HCT116 (cell line): ENCODE measurements around the gene ICOSLG. TPM values are rescaled to one million over a fixed set of nuclear protein-coding genes. Genes with fewer than 3 reads are reported as not detected.
"Not testable (repeated sequence)": the region's sequence is repeated elsewhere in the genome, so short reads cannot be mapped to it uniquely, and the experiment has no call there.

Experiments used
- ATAC-seq: fragments of 200-7000 bp; cut with Tn5 transposase; 2 replicates; pipeline ENCODE4 v1.9.1; 2020; ENCODE audit warnings: mild to moderate bottlenecking, moderate library complexity
- BruUV-seq: library from RNA; stranded (reverse); fragments of 400-500 nt; replicated peaks from 2 replicates; lab custom pipeline; 2021; lab: Mats Ljungman, UMichigan
- CTCF ChIA-PET: fragments of 300-600 bp; sonication (Branson Sonifier 250); formaldehyde crosslinking; loops from one replicate; lab custom pipeline; 2021; ENCODE audit warnings: antibody characterized with exemption; lab: Charles Lee
- POLR2A ChIA-PET: fragments of 300-600, 350-600 bp; sonication (Branson Sonifier 250); formaldehyde crosslinking; loops from one replicate; lab custom pipeline; 2021; ENCODE audit warnings: antibody characterized with exemption; lab: Charles Lee
- RAD21 ChIA-PET, 2 experiments: fragments of 300-600 bp; sonication (Branson Sonifier 250); formaldehyde crosslinking; loops; one replicate each; lab custom pipeline; 2023; ENCODE audit warnings: low total read pairs in 2 of 2; ENCODE audit not compliant: uncharacterized antibody in 2 of 2, unreplicated experiment in 2 of 2, low non-redundant PET in 1 of 2; lab: Charles Lee
- DNase-seq: peaks from one replicate; pipeline ENCODE4 v3.0.0-alpha.2; 2010; ENCODE audit warnings: low read depth, low spot score
- H2AFZ ChIP-seq: fragments of 200-600 bp; shearing (Covaris generic), sonication (generic); 2 replicates; pipeline ENCODE4 v1.6.1; 2017; ENCODE audit warnings: low read depth, mixed run types, mixed read lengths, antibody characterized with exemption, low read length; ENCODE audit not compliant: poor library complexity, severe bottlenecking
- H3K27ac ChIP-seq: 2 replicates; pipeline ENCODE4 v1.5.1; 2012; ENCODE audit warnings: low read depth, low read length
- H3K27me3 ChIP-seq: fragments of 200-600 bp; sonication (generic); 2 replicates; pipeline ENCODE4 v1.6.1; 2016; ENCODE audit warnings: mixed run types, low read length, mixed read lengths; ENCODE audit not compliant: insufficient read depth
- H3K36me3 ChIP-seq, 2 experiments: fragments of 200-500 bp in 1 of 2; fragments of 200-600 bp in 1 of 2; sonication (Bioruptor generic) in 1 of 2; sonication (generic) in 1 of 2; 2 replicates each; pipeline versions ENCODE4 v1.5.1 to v1.6.1; 2014 to 2016; ENCODE audit warnings: low read length in 2 of 2, inconsistent platforms in 1 of 2, mixed read lengths in 1 of 2, mixed run types in 1 of 2; ENCODE audit not compliant: insufficient read depth in 2 of 2, control insufficient read depth in 1 of 2
- H3K4me1 ChIP-seq, 2 experiments: fragments of 200-600 bp in 1 of 2; sonication (generic) in 1 of 2; 2 replicates each; pipeline versions ENCODE4 v1.5.1 to v1.6.1; 2012 to 2017; ENCODE audit warnings: low read length in 2 of 2, inconsistent platforms in 1 of 2, mild to moderate bottlenecking in 1 of 2, mixed read lengths in 1 of 2, mixed run types in 1 of 2, moderate library complexity in 1 of 2; ENCODE audit not compliant: insufficient read depth in 2 of 2, control insufficient read depth in 1 of 2
- H3K4me2 ChIP-seq: fragments of 200-600 bp; sonication (generic); 2 replicates; pipeline ENCODE4 v1.6.1; 2017; ENCODE audit warnings: mixed run types, low read length, mixed read lengths
- H3K4me3 ChIP-seq, 2 experiments: fragments of 200-600 bp in 1 of 2; sonication (generic) in 1 of 2; replicated peaks in 1 of 2; 2 replicates each; pipeline ENCODE4 v1.5.1; 2011 to 2016; ENCODE audit warnings: low read length in 2 of 2, control low read depth in 1 of 2, low read depth in 1 of 2, mild to moderate bottlenecking in 1 of 2, mixed read lengths in 1 of 2, mixed run types in 1 of 2
- H3K79me2 ChIP-seq: fragments of 200-600 bp; sonication (generic); 2 replicates; pipeline ENCODE4 v1.6.1; 2017; ENCODE audit warnings: mild to moderate bottlenecking, mixed run types, low read length, moderate library complexity, mixed read lengths; ENCODE audit not compliant: insufficient read depth
- H3K9ac ChIP-seq: fragments of 200-600 bp; sonication (generic); 2 replicates; pipeline ENCODE4 v1.6.1; 2016; ENCODE audit warnings: low read length, mixed read lengths
- H3K9me2 ChIP-seq: fragments of 200-600 bp; sonication (generic), shearing (Covaris generic); 2 replicates; pipeline ENCODE4 v1.6.1; 2017; ENCODE audit warnings: mixed run types, mild to moderate bottlenecking, moderate library complexity; ENCODE audit not compliant: insufficient read depth
- H3K9me3 ChIP-seq, 2 experiments: fragments of 200-500 bp in 1 of 2; fragments of 200-600 bp in 1 of 2; sonication (Bioruptor generic) in 1 of 2; sonication (generic) in 1 of 2; 2 replicates each; pipeline ENCODE4 v1.6.1; 2014 to 2017; ENCODE audit warnings: low read length in 2 of 2, mixed read lengths in 2 of 2, inconsistent platforms in 1 of 2, low read depth in 1 of 2, mild to moderate bottlenecking in 1 of 2, mixed run types in 1 of 2, moderate library complexity in 1 of 2; ENCODE audit not compliant: control insufficient read depth in 1 of 2, insufficient read depth in 1 of 2
- H4K20me1 ChIP-seq: fragments of 200-600 bp; sonication (generic), shearing (Covaris generic); 2 replicates; pipeline ENCODE4 v1.6.1; 2017; ENCODE audit warnings: mixed run types, mild to moderate bottlenecking, moderate library complexity; ENCODE audit not compliant: insufficient read depth
- intact Hi-C: fragments of 100-400 bp; cut with micrococcal nuclease; formaldehyde crosslinking; loops from 2 replicates; pipeline ENCODE4 v1.10.0; 2022
- total RNA-seq: library from RNA; stranded (reverse); gene quantifications from one replicate; pipeline ENCODE4 v1.2.1, GENCODE V29; 2021; ENCODE audit not compliant: unreplicated experiment

ICOSLG gene
- total RNA-seq, 1 experiment from 2014 or later, result 4.7 TPM

DNA sequence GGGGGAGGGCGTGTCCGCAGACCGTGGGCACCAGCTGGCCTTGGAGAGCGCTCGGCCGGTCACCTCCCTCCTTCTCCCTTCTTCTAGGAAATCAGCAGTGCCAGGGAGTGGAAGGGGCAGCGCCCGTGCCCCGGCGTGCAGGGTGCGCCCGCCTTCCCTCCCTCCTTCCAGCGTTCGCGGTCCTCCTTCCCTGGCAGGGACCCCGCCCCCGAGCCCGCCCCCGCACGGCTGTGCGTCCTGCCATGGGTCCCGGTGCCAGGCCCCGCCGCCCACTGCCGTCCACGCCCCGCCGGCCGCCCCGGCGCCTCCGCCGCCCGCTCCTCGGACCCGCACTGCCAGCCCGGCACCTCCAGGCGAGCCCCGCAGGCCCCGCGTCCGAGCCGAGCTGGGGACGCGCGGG, 390 bp downstream of the ICOSLG start:
- H2AFZ ChIP-seq, H3K36me3 ChIP-seq, H3K27me3 ChIP-seq, H3K9ac ChIP-seq, H3K9me2 ChIP-seq, H4K20me1 ChIP-seq, RAD21 ChIA-PET, BruUV-seq, CTCF ChIA-PET, H3K4me1 ChIP-seq, POLR2A ChIA-PET, DNase-seq, H3K4me2 ChIP-seq, H3K27ac ChIP-seq, H3K79me2 ChIP-seq, intact Hi-C loops, H3K9me3 ChIP-seq, H3K4me3 ChIP-seq: not testable (repeated sequence)
- ATAC-seq, result peak; percentile 67

DNA sequence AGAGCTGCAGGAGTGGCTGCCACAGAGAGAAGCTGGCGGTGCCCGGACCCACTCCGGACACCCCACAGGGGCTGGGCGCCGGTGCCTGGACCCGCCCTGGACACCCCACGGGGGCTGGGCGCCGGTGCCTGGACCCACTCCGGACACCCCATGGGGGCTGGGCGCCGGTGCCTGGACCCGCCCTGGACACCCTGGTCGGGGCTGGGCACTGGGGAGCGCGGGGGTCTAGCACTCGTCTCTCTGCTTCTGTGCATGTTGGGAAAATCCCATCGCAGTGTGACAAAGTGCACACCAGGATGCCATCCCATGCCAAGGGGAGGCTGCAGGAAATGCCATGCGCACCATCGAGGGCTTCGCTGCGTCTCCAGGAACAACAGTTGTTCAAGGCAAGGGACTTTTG, 11.2 kb downstream of the ICOSLG start:
- H3K27ac ChIP-seq, CTCF ChIA-PET, POLR2A ChIA-PET, H3K4me2 ChIP-seq, H4K20me1 ChIP-seq, RAD21 ChIA-PET, BruUV-seq, H3K4me3 ChIP-seq, H3K9me2 ChIP-seq, ATAC-seq, intact Hi-C loops, H2AFZ ChIP-seq, H3K9ac ChIP-seq, H3K9me3 ChIP-seq, H3K4me1 ChIP-seq, H3K36me3 ChIP-seq, DNase-seq, H3K79me2 ChIP-seq, H3K27me3 ChIP-seq: not testable (repeated sequence)

DNA sequence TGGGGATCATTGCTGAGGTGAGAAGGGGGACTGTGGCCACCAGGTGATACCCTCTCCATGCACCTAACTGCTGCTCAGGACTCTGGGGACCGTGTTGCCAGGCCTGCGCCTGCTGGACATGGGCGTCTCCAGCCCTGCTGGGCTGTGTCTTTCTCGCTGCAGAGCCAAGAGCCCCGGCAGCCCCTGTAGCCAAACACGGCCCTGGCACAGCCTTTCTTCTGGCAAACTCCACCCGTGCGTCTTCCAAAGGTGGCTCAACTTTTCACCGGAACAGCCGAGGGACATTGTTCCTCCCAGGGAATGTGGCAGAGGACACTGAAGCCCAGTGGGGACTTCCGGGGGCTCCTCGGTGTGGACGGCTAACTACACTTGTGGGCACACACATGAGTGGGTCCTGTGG, 12.6 kb downstream of the ICOSLG start:
- BruUV-seq, H3K4me1 ChIP-seq, H3K4me3 ChIP-seq, H3K9me2 ChIP-seq, H2AFZ ChIP-seq, H3K9me3 ChIP-seq, H4K20me1 ChIP-seq, H3K36me3 ChIP-seq, DNase-seq, H3K27ac ChIP-seq, intact Hi-C loops, CTCF ChIA-PET, POLR2A ChIA-PET, H3K79me2 ChIP-seq, H3K4me2 ChIP-seq, H3K9ac ChIP-seq, H3K27me3 ChIP-seq, ATAC-seq, RAD21 ChIA-PET: not testable (repeated sequence)

DNA sequence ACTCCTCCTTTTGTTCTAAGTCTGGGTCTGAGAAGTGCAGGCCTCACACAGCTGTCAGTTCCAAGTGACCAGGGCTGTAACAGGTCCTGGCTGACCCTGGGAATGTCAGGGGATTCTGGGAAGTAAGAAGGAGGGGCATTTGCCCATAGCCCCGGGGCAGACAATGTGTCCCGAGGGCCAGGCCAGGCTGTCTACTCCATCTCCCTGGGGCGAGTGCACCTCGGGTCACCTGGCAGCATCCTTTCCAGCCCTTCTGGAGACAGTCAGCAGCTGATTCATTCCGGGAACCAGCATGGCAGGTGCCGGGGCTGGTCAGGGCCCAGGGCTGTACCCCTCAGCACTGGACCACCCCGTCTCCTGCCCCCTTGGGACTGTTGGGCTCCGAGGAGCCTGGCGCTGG, 13.1 kb downstream of the ICOSLG start:
- POLR2A ChIA-PET, H3K9me3 ChIP-seq, ATAC-seq, H3K4me1 ChIP-seq, RAD21 ChIA-PET, H3K27me3 ChIP-seq, H4K20me1 ChIP-seq, H2AFZ ChIP-seq, CTCF ChIA-PET, H3K27ac ChIP-seq, H3K36me3 ChIP-seq, H3K79me2 ChIP-seq, H3K9me2 ChIP-seq, H3K4me3 ChIP-seq, H3K4me2 ChIP-seq, BruUV-seq, H3K9ac ChIP-seq, DNase-seq, intact Hi-C loops: not testable (repeated sequence)

DNA sequence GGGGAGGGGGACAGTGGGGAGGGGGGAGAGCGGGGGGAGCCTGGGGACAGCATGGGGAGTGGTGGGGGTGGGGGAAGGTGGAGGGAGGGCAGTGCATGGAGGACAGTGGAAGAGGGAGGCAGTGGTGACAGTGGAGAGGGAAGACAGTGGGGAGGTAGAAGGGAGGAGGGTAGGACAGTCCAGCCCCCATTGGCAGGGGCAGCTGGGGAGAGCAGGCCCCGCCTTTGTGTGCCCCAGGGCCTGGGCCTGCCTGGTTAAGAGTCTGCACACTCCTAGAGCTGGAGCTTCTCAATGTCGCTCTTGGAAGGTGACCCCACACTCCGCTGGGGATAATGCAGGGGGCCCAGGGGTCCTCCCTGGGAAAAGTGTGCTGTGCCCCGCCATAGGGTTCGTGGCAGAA, 15.1 kb downstream of the ICOSLG start:
- CTCF ChIA-PET, result not testable (repeated sequence)

More for the DNA sequence above, 15.1 kb downstream of the ICOSLG start:
- H3K79me2 ChIP-seq, H3K9me2 ChIP-seq, H3K4me2 ChIP-seq, DNase-seq, H3K36me3 ChIP-seq, H3K9ac ChIP-seq, BruUV-seq, H3K27me3 ChIP-seq, ATAC-seq, POLR2A ChIA-PET, RAD21 ChIA-PET, H3K4me3 ChIP-seq, H2AFZ ChIP-seq, H3K4me1 ChIP-seq, H3K9me3 ChIP-seq, intact Hi-C loops, H4K20me1 ChIP-seq, H3K27ac ChIP-seq: not testable (repeated sequence)
